GM21786 (cell line): ENCODE results near the gene FSHR.

Source experiments
- ATAC-seq: cut with Tn5 transposase; IDR thresholded peaks from one replicate; pipeline ENCODE4 v1.9.1; 2021; ENCODE audit not compliant: unreplicated experiment

The FSHR gene

DNA sequence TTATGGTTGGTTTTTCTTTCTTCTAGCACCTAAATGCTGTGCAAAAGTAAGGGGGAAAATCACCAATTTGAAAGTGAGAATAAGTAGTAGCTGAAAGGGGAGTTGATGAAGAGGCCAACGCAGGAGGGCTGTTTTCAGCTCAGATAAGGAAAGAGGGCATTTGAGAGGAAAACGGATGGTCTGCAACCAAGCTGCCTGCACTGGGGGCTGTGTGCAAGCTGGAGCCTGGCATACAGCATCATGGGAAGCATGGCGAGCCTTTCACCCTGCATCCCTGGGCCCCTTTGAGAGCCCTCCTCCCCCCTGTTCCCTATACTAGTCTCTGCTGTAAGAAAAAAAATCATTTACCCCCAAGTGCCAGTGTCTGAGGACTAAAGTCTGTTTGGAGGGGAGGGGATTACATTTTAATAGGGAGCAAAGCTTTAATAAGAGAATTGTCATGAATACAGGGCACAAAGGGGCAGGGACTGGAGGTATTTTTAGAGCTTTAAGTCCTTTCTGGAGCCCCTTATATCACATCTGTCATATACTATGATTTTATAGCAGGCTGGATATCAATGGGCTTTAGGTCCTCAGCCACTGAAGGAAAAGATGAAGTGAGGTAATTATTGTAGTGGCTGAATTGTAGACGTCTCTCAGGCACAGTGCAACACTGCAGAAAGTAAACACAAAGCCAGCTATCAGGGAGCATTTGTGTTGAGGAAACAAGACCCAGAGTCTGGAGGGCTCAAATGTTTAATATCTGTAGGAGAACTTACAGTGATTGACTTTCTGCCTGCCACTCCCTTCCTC, 120.7 kb downstream of the FSHR start:
- no peak for ATAC-seq

DNA sequence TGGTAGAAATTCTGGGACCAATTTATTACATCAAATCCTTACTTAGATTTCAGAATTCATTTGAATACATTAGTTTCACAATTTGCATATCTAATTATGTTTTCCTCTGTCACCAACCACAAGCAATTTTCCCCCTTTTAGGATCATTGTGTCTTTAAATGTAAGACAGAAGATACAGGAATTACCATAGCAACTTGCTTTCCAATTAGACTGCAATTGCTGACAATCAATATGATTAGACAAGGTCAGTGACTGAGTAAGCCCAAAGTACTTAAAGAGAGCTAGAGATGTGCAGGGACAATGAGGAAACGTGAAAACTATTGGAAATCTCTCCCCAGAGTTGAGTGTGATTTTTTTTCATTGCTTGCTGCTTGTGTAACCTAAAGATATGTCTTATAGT, 121.4 kb downstream of the FSHR start:
- no peak for ATAC-seq

DNA sequence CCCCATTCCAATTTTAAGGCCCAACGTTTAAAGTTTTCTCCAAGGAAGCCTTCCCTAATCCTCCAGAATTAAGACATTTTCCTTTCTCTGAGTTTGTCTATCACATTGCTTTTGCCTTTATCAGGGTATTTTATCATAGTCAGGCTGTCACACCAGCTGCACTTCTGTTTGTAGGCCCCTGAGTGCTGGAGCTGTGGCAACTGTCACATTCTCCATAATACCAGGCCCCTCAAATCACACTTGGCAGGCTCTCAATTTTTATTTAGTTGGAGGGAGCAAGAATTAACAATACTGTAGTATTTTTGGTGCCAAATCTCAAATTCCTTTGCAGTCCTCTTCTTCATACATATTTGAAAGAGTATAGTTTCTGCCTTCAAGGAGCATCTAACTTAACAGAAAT, 122.2 kb downstream of the FSHR start:
- ATAC-seq = no peak

DNA sequence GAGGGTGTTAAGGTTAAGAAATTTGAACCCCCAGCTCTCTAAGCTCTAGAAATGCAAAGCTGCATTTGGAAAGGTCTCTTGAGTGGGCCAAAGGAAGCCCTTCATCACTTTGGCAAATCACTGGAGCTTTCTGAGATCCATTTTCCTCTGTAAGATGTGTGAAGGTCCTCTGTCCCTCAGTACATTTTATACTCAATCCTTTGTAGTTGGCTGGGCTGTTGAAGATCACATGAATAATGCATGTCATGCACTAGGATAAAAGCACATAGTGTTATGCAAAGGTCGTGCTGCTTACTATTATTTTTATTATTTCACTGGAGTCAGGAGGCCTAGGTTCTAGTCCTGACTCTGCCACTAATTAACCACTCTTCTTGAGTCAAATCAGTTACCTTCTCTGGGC, 124.9 kb downstream of the FSHR start:
- ATAC-seq = no peak

DNA sequence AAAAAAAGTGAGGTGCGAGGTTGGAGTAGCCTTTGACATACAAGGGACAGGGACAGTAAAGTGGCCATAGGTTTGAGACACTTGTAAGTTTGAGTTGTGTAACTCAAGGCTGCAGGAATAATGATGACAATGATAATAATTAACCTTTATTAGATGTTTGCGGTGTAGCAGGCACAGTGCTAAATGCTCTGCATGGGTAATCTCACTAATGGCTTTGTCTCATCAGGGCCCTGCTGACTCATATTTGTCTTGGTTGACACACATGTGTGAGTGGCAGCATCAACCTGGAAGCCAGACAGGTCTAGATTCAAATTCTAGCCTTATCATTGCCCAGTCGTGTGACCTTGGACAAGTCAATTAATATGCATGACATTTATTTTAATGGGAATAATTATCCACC, 126.2 kb downstream of the FSHR start:
- peak; percentile 95 for ATAC-seq

DNA sequence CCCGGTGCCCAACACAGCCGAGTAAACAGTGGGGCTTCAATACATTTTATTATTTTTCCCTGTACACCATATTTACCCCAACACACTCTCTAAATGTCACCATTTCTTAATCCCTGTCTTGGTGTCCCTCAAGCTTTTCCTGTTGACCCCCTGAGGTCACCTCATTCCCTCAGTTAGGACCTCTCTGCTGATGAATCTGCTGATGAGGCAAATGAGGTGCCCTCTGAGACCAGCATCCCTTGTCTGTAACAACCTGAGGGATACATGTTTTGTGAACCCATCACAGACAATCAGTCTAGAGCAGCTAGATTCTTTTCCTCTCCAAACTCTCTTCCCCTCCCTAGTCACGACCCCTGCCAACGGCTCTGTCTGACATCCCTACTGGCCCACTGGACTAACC, 127.6 kb downstream of the FSHR start:
- ATAC-seq = no peak

DNA sequence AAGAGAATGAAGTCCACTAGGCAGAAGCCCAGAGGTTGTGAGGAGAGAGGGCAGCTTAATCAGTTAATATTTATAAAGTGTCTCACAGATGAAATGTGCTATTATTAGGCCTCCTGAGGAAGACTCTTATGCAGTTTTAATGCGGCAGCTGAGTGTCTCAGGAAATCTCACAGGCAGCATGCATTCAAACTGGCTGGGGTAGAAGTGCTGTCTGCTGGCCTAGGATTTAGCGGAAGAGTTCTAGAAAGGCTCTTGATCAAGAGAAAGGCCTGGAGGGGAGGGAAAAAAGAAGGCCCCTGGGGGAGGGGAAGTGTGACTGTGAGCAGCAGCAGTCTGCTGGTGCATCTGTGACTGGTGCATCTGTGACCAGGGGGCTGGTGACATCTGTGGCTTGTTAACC, 133.0 kb downstream of the FSHR start:
- no peak for ATAC-seq

DNA sequence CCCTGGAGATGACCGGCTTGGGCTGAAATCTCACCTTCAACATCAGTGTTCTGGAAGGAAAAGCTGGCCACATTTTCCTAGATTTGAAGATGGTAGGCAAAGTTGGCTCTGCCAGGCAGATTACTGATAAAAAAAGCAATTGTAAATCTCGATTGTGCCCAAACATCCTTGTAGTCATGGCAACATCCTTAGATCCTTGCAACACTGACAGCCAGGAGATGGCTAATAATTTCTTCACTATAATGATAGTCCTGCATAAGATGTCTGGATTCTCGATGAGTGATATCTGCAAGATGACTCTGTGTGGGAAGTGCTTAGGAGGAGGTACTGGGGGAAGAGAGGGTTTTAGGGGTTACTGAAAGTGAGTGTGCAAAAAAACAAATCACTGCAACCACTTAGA, 149.1 kb downstream of the FSHR start:
- no peak for ATAC-seq

DNA sequence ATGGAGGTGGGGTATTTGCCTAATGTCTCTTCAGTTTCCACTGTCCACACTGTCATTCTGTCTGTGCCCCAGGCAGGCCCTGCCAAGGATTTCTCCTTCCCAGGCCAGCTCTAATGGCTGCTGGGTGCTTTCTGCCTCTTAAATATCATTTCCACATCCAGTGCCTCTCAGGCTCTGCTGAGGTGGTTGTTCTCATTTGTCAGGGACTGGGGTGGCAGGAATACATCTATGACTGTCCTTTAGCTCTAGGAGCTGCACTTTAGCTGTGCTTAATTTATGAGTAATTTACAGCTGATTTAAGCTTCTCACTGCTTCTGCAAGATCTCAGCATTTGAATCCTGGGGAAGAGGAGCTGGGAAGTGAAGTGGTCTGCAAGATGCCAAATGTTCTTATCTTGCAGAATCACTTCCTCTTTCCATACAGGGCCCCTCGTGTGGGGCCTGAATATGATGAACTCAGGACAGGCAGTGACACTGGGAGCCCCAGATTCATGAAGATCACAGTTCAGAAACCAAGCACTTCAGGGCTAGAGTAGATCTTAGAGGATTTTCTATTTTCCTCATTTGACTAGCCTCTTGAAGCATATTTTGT, 150.2 kb downstream of the FSHR start:
- ATAC-seq = peak; percentile 62

DNA sequence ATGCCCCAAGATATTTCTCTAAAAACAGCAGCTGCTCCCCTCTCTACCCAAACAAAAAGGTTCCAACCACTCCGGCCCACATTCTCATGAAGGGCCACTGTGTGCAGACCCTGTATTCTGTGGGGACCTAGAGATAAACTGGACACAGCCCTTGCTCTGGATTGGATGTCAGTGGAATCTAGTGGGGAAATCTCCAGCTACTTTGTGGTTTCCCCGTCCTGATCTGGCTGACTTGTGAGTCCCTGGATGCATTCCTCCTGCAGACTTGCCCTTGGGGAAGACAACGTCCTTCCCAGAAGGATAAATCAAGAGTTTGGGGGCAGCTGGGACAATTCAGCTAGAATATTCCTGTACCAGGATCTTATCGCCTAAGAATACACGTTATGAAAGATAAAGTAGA, 151.1 kb downstream of the FSHR start:
- no peak for ATAC-seq

DNA sequence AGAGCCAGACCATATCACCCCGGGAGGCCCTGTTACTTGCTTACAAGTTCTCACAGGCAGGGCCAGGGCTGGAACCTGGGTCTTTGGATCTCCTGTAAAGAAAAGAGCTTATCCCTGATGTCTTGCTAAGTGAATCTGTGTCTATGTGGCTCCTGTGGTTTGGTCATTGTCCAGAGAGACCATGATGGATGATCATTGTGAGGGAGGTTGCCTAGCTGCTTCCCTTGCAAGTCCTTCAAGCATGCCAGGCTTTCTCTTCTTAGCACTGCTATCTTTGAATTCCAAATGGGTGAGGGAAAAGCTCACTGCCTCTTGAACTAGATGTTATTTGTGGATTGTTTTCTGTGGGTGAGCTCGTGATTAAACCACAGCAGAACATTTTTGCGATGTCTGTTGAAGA, 151.6 kb downstream of the FSHR start:
- no peak for ATAC-seq

DNA sequence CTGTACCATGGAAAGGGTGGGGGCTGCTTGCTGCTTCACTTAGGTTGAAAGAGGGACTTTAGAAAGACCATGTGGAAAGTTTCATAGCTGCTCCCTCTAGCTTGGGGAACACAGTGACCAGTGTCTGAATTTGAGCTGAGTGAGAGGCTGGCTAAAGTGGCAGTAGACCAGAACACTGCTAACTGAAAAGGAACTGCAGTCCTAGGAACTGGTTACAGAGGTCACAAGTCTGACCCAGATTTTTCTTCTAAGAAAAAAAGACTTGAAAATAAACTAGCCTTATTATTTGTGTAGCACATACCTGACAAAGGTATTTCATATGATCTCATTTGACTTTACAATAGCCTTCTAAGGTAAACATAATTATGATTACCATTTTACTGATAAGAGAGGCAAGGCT, 153.6 kb downstream of the FSHR start:
- ATAC-seq = no peak

DNA sequence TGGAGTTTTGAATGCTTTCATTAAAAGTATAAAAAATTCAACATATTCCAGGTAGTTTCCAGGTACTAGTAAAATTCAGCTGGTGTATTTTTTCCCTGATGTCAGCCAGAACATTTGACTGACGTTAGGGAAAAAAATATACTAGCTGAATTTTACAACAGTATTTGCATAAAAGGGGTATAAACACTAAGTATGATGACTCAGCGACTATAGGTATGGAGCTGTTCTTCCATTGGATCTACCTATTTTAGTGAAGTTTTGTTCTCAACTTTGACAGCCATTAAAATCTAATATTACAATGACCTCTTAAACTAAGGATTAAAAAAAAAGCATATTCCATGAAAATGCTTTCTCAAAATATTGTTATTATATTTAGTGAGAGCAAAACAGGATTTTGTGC, 155.9 kb downstream of the FSHR start:
- ATAC-seq = no peak

DNA sequence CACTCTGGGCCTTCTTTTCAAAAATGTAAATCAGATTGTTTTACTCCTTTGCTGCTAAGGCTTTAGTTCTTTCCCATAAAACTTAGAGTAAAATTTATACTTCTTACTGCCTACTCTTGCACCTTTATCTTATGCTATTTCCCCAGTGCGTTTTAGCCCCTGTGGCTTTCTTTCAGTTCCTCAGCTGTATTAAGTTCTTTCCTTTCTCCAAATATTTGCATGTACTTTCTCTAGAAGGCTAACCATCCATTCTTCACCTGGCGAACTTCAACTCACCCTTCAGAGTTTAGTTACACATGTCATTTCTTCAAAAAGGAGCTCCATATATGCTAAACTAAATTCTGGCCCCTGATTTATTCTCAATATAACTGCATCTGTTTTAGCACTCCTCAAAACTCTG, 160.7 kb downstream of the FSHR start:
- ATAC-seq = peak; percentile 46

DNA sequence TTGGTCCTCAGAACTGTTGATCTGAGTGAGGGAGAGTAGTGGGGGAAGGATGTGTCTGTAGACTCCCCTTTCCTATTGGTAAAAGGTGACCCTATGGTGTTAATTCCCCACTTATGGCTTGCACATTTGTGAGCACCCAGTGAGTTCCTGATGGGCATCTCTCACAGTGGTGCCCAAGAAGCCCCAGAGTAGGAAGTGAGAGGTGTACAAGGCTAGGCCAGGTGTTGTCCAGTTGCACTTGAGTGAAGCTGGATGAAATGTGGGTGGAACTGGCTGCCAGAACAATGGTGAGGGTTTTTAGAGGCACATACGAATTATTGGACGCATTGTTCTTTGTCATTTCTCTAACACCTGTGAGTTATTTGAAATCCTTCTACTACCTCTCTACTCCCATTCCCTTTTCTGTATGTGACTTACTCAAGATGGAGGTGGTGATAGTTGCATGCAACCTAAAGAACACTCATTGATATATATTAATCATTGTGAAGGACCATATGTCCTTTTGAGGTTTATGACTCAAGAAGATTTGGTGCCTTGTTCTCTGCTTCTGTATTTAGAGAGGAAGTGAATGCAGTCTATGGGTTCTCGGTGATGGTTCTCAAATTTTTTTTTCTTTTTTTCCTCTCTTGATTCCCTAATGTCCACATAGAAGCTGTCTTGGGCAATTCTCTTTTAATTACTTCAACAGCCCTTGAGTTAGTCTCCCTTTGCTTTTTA, 162.7 kb downstream of the FSHR start:
- peak; percentile 47 for ATAC-seq

DNA sequence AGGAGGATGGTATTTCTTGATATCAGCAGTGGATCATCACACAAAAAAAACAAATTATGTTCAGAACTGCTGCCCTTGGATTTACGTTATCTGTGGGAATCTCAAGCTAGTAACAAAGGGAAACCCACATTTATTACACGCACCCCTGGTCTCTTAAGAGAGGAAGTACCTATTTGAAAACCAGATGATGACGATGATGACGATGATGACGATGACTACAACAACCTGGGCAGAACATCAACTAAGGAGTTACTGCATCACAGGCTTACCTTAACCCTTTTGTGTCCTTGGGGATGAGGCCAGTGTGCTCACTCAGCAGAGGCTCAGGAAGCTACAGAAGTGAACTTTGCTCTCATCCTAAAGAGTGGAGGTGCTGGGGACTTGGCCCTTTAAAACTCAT, 169.4 kb downstream of the FSHR start:
- ATAC-seq = no peak

DNA sequence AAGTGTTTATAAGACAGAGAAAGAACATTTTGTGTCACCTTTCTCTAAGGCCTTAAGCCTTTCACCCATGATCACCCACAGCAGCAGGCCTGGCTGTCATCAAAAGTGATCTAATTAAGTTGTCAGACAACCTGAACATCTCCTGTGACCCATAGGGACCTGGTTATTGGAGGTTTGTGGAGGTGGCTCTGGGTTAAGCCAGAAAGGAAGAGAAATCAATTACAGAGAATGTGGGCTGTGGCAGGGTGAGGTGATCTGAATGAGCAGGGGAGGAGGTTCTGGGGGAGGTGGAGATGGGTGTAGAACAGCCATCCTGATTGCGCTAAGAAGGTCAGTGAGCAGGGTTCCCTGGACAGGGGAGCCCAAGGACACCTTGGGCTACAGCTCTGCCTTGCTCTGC, 170.8 kb downstream of the FSHR start:
- ATAC-seq = no peak

DNA sequence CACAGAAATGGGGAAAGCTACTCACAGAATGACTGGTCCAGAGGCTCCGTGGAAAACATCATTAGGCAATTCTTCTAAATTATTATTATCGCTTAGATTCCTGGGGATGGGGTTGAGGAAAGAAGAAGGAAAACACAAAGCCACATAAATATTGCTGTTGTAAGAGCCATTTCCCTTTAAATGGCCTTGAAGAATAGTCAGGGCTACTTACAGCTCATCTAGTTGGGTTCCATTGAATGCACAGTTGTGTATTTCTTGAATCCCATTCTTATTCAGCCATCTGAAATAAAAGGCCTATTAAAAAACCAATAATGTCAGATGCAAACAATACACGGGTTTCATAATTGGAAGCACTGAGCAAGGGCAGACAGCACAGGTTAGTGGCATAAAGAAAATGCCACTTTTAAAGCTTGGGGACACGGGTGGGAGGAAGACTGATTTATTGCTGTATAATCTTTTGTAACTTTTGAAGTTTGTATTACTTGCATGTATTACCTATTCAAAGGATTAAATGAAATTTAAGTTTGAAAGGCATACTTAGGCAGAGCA, 171.4 kb downstream of the FSHR start:
- no peak for ATAC-seq

DNA sequence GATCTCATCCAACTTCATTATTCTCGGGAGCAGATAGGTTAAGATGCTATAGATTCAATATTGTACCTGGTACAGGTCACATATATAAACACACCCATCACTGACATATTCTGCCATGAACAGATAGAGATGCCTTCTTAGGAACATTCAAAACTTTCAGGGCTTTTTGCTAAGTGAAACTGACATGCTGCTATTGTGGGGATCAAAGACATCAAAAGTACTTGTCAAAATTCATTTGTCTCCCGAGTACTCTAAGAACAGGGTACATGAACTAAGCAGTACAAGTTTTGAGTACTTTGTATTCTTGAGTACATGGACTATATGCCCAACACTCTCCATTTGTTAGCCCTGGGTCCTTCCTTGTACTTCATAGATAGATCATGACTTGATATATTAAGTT, 173.5 kb downstream of the FSHR start:
- no peak for ATAC-seq

DNA sequence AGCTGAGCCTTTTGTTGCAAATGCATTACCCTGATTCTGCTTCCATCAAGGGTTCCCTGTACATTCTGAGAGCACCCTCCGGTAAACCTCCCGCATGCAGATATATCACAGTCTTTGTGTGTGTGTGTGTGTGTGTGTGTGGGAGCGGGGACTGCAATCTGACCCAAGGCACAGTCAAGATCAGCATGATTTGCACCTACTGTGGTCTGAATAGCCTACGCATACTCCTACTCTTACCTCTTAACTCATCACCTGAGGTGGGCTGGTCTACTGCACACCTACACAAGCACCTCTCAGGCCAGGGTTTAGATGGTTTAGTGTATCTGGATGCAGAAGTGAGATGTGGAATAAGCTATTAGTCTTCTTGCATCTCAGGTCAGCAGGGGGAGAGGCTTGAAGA, 174.6 kb downstream of the FSHR start:
- no peak for ATAC-seq

DNA sequence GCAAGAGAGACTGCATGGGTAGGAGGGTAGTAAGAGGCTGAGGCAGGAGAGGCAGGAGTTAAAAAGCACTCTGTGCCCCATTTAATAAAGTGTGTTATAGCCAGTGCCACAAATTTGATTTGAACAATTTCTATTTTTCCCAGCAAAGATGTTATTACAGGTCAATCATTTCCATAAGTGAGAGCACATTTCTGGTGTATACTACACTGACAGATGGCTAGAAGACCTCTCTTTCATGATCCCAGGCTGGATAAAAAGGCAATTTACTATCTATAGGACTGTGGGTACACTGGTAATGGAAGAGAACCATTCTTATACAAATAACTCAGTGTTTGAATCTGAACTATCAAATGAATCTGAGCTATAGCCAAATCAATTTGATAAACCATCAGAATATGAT, 176.2 kb downstream of the FSHR start:
- ATAC-seq = no peak

DNA sequence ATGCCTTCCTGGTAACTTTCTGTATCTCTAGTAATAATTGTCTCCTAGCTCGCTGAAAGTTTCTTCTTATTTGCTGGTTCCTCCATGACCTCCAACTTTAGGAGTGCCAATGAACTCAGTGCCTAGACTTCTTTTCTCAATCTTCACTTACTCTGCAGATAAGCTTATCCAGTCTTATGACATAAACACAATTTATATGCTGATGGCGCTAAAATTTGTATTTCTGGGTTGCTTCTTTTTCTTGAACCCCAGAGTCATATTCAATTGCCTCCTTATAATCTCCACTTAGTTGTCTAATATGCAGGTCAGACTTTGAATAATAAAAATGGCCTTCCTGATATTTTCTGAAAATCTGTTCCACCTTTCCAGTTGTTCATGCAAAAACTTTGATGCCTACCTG, 182.5 kb downstream of the FSHR start:
- no peak for ATAC-seq
